Colonic mucosa (tissue), 4 donors: ENCODE measurements around the gene DTNB. TPM values are rescaled to one million over a fixed set of nuclear protein-coding genes. Genes with fewer than 3 reads are reported as not detected.

Experiments
- DNase-seq: peaks from one replicate; pipeline ENCODE4 v3.0.0-alpha.2; 2020
- H3K27ac ChIP-seq: fragments of 200-600 bp; one replicate; pipeline ENCODE4 v1.8.0; 2021
- H3K27me3 ChIP-seq: fragments of 200-600 bp; one replicate; pipeline ENCODE4 v1.8.0; 2021
- H3K36me3 ChIP-seq: fragments of 200-600 bp; one replicate; pipeline ENCODE4 v1.8.0; 2021
- H3K4me1 ChIP-seq: fragments of 200-600 bp; one replicate; pipeline ENCODE4 v1.8.0; 2021; ENCODE audit warnings: mild to moderate bottlenecking
- H3K4me3 ChIP-seq: fragments of 200-600 bp; one replicate; pipeline ENCODE4 v1.8.0; 2021
- H3K9ac ChIP-seq, 2 donors: one replicate each; pipeline ENCODE4 v1.7.0; 2013; ENCODE audit warnings: control low read depth in 2 of 2, low read depth in 2 of 2, low read length in 2 of 2
- H3K9me3 ChIP-seq: fragments of 200-600 bp; one replicate; pipeline ENCODE4 v1.8.0; 2021
- CTCF ChIP-seq: fragments of 200-600 bp; IDR thresholded peaks from one replicate; pipeline ENCODE4 v1.8.0; 2022; ENCODE audit warnings: antibody characterized with exemption, mild to moderate bottlenecking
- intact Hi-C: fragments of 100-400 bp; cut with DNase I; formaldehyde crosslinking; loops from one replicate; pipeline ENCODE4 v1.14.1; 2022
- total RNA-seq, 2 donors: library from RNA; stranded (reverse); fragmentation: NEBNext Ultra II Directional in 1 of 2; extraction: Animal tissue kit (Norgen Biotek cat#: 25700) in 1 of 2; gene quantifications; one replicate each; pipeline ENCODE4 v1.2.1, GENCODE V29; 2021
- donor health status: healthy.
- donor health status: DM: no; HTN: no; CAD: no.
- donor health status: DM: no; HTN: no; CAD: no.

DTNB gene
- total RNA-seq, 2 donors from 2014 or later: 5.2 to 9.3 TPM

- Histone ChIP-seq H3K4me1 (no peaks in the 10 kb centered on the region), H3K9ac (no peak overlapping the region), H3K36me3 (no peaks in the 10 kb centered on the region), H3K27ac (no peak overlapping the region), H3K9me3 (no peaks in the 10 kb centered on the region), H3K4me3 (no peak overlapping the region), H3K27me3 (no peaks in the 10 kb centered on the region)
- intact Hi-C loops: no loop called here
- no peak for DNase-seq
- no peak for TF ChIP-seq CTCF
Observed at GRCh38 chr2:25356088-25356487, 317.3 kb downstream of the DTNB start.

- Histone ChIP-seq H3K9ac (no peak overlapping the region), H3K4me1 (no peaks in the 10 kb centered on the region), H3K27me3 (no peaks in the 10 kb centered on the region), H3K36me3 (no peaks in the 10 kb centered on the region), H3K4me3 (no peak overlapping the region), H3K9me3 (no peaks in the 10 kb centered on the region), H3K27ac (no peak overlapping the region)
- intact Hi-C loops: no loop called here
- no peak for TF ChIP-seq CTCF
- no peak for DNase-seq
Observed at GRCh38 chr2:25355270-25355669, 318.1 kb downstream of the DTNB start.

GRCh38 chr2:25354116-25354515 is 319.3 kb downstream of the DTNB start:
- Histone ChIP-seq H3K4me1 (no peaks in the 10 kb centered on the region), H3K27ac (no peak overlapping the region), H3K27me3 (no peaks in the 10 kb centered on the region), H3K9me3 (no peaks in the 10 kb centered on the region), H3K9ac (no peak overlapping the region), H3K4me3 (no peak overlapping the region), H3K36me3 (no peaks in the 10 kb centered on the region)
- no peak for TF ChIP-seq CTCF
- intact Hi-C loops: no loop called here
- no peak for DNase-seq

GRCh38 chr2:25349397-25349796 is 324.0 kb downstream of the DTNB start:
- no peaks in the 10 kb centered on the region for H3K9me3 ChIP-seq
- no peak overlapping the region for H3K4me3 ChIP-seq
- intact Hi-C loops: no loop called here
- H3K4me1 ChIP-seq: no peaks in the 10 kb centered on the region
- H3K27ac ChIP-seq: no peak overlapping the region
- no peak for DNase-seq
- no peak for TF ChIP-seq CTCF
- H3K36me3 ChIP-seq: no peaks in the 10 kb centered on the region
- no peak overlapping the region for H3K9ac ChIP-seq
- no peaks in the 10 kb centered on the region for H3K27me3 ChIP-seq

- Histone ChIP-seq H3K27me3 (no peaks in the 10 kb centered on the region), H3K9me3 (no peaks in the 10 kb centered on the region), H3K4me3 (no peak overlapping the region), H3K9ac (no peak overlapping the region), H3K36me3 (no peaks in the 10 kb centered on the region), H3K4me1 (no peaks in the 10 kb centered on the region), H3K27ac (no peak overlapping the region)
- no peak for DNase-seq
- intact Hi-C loops: no loop called here
- no peak for TF ChIP-seq CTCF
Observed at GRCh38 chr2:25347846-25348245, 325.5 kb downstream of the DTNB start.
